HG03108 (cell line): Measurements from ENCODE around the gene PHF19.

Source experiments
- ATAC-seq: cut with Tn5 transposase; IDR thresholded peaks from one replicate; pipeline ENCODE4 v1.9.1; 2021; ENCODE audit warnings: moderate library complexity; ENCODE audit not compliant: unreplicated experiment

PHF19 gene

GRCh38 chr9:120855827-120856670 is 20.9 kb downstream of the PHF19 start:
- ATAC-seq = no peak

DNA sequence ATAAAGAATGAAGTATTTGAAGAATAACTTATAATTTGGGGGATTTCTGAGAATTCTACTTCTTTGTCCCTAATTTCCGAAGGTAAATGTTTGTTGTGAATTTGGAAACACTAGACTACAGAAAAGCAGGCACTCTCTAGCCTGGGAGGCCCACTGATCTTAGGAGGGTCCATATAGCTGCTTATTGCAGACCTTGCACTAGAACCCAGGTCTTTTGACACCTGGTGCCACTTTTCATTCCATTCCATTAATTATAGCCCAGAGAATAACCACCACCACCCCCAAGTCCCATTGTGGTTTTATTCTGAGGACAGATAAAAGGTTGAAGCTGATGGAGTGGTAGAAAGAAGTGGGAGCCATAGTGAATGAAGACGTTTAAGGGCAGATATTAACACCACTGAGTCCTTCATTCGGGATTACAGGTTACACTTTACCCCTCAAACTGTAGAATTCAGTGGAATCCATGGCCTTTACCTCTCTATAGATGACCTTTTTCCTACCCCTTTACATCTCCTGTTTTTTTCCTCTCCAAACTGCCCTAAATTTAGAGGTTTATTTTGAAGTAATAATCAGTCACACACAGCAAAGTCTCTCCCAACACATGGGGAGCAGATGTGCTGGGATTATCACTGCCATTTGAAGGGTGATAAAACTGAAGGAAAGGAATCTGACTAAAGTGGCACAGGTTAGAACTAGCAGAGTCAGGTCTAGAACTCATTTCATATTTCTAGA is 22.2 kb downstream of the PHF19 start:
- ATAC-seq = no peak

GRCh38 chr9:120853198-120853597 is 23.8 kb downstream of the PHF19 start:
- no peak for ATAC-seq

DNA sequence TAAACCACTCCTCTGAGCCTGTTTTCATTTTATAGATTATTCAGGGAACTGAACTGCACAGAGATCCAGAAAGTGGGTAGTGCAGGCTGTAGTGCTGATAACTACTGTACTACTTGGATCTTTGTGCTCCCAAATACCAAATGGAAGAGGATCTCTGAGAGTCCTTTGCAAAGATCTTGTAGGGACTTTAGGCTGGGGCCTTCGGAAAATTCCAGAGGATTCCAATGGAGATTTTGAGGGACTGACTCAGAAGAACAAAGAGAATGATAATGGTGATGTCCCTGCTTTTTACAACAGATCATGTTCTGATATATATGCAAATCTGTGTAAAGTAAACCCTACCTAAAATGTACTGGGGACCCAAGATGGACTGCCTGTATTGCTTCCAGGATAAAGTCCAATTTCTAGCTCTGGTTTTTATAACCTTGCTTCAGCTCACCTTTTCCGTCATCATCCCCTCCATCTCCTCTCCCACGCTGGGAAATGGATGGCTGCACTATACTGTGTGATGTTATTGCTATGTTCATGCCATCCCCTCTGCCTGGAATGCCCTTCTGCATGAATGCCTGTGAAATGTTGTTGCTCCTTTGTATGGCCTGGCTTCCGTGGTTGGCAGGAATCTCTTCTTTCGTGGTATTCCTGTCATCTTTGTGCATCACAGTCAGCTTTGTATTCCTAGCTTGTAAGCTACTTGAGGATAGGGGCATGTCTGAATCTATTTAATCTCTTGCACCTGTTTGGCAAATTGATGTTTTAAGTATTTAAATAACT is 24.6 kb downstream of the PHF19 start:
- ATAC-seq = no peak

DNA sequence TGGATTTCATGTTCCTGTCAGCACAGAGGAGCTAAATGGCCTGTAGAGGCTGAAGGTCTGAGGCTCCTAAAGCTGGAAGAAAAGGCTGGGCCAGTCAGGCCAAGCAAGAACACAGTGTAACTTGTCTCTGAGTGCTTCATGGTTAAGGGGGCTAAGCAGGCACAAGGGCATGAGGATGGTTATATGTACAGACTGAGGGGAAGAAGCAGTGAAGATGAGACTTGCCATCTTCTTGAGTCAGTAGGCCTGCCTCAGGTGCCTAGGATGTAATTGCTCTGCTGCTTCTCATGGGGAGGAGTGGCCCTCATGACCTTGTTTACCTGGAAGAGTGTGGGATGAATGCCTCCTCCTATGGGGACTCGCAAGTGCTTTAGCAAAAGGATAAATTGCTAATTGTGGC is 25.5 kb downstream of the PHF19 start:
- no peak for ATAC-seq

DNA sequence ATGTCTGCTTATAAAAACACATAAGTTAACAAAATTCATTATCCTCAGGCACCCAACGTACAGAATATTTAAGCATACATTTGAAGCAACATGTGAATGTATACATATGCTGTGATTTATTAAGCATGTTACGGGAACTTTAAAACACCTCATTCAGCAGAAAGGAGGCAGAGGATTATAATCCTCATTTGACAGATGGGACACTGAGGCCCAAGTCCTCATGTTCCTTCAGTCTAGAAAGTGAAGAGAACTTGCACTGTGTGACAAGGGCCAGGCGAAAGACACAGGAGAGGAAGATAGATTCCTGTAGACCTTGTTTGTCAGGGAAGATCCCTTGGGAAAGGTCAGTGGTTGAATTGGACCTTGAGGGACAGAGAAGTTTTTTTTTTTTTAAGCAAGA is 26.7 kb downstream of the PHF19 start:
- no peak for ATAC-seq

DNA sequence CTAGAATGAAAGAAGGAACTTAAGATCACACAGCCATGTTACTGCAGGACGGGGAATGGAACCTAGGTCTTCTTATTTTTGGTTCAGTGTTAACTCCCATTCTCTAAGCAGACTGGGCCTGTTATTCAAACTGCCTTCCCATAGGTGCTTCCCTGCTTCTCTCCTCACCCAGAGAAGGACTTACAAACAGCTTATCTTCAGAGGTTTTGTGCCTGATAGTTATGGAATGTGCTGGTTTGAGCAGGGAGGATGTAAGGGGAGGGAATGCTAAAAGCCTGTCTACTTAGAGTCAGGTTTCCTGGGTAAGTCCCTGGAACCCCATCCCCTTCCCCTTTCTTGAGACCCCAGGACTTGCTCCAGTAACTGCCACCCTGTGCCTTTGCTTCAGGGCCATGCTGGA is 30.1 kb downstream of the PHF19 start:
- ATAC-seq = no peak

GRCh38 chr9:120846251-120846889 is 30.6 kb downstream of the PHF19 start:
- ATAC-seq = no peak

- ATAC-seq = no peak
Measured at GRCh38 chr9:120845255-120845654, 31.7 kb downstream of the PHF19 start.

DNA sequence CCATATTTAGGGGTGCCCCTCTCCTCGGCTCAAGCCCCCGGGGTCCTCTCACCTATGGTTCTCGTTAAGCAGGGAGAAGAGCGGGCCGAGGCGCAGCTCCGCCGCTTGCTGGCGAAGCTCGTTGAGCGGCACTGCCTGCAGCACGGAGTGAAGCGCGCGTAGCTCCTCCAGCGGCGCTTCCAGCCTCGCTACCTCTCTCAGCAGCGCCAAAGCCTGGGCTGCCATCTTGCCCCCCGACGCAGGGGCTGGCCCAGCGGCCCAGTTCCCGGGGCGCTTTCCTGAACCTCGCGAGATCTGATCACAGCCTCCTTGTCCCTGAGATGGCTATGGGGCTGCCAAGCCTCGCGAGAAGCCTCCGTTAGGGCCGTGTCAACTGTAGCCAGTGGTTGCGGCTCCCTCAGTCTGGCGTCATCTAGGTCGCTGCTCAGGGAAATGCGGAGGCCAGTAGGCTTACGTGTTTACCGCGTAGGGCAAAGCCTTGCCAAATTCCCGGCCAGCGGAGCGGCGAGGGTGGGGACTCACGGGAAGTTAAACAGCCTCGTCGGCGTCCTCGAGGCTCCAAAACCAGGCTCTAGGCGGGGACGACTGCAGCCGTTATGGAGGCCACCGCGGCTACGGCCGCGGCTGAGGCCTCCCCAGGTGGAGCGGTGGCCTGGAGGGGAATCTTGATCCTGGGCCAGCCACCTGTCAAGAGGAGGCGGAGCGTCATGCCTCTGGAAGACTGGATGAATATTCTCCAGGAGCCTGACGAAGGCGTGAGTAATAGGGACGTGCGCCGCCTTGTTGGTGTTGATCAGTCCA is 34.1 kb downstream of the PHF19 start, which contains the start of gene PSMD5:
Gene PSMD5 (minus strand): TSS at position 238 of the 801 bp plus-strand sequence. CDS start 13 bp downstream, at position 225.
- ATAC-seq = peak; percentile 99

DNA sequence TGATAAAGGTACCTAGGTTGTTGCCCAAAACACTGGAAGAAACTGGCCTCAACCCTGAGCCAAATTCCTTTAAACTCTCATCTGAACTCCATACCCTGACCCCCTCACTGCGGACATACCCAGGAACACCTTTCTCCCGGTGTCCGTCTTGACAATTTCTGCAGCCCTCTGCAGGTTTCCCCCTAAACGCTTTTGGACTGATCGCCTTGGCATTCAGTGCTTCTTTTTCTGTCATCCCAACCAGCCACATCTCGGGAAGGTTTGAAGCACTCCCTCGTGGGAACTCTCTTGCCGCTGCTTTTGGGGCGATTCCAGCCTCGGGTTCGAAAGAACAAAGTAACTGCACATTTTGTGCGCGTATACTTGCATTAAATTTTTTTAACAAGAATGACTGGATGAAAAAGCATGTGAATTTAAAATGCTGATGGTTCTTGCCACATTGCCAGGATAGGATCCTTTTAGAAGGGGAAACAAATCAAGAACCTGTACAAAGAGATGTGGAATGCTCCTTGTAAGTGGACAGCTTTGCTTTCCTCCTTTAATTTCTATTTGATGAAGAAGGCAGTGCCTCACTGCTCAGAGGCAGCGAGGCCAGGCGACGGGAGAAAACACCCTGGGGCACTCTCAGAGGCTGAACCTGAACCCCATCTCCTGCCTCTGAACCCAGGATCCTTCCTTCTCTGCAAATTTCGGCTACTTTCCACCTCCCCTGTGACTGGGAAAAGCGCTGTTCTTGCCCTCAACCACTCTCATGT is 34.9 kb downstream of the PHF19 start:
- peak; percentile 1 for ATAC-seq

GRCh38 chr9:120839146-120839545 is 37.8 kb downstream of the PHF19 start:
- ATAC-seq = no peak

GRCh38 chr9:120837921-120838320 is 39.1 kb downstream of the PHF19 start:
- no peak for ATAC-seq

- ATAC-seq = no peak
Measured at GRCh38 chr9:120833325-120833724, 43.7 kb downstream of the PHF19 start.

- no peak for ATAC-seq
Measured at GRCh38 chr9:120832807-120833206, 44.2 kb downstream of the PHF19 start.

DNA sequence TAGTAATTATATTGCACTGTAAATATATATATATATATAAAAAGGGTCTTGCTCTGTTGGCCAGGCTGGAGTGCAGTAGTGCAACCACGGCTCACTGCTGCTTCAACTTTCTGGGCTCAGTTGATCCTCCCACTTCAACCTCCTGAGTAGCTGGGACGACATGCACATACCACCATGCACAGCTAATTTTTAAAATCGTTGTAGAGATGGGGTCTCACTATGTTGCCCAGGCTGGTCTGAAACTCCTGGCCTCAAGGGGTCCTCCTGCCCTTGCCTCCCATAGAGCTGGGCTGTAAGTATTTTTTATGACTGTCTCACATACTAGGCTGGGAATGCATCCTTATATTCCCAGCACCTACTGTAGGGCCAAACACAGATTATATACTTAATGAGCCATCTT is 46.1 kb downstream of the PHF19 start:
- no peak for ATAC-seq

- ATAC-seq = no peak
Measured at GRCh38 chr9:120830151-120830550, 46.8 kb downstream of the PHF19 start.

DNA sequence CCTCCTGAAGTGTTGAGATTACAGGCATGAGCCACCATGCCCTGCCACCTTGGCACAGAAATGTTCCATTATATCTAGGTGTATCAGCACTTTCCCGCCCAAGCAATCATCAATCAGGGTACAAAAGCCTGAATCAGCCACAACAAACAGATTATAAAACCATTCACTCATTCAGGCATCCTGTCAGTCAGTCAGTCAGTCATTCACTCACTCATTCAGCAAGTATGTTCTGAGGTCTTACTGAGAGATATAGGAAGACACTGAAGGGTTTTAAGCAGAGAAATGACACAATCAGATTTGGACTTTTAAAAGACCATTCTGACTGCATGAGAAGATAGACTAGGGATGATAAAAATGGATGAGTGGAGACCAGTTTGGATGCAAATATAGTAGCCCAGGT is 47.3 kb downstream of the PHF19 start:
- ATAC-seq = no peak

DNA sequence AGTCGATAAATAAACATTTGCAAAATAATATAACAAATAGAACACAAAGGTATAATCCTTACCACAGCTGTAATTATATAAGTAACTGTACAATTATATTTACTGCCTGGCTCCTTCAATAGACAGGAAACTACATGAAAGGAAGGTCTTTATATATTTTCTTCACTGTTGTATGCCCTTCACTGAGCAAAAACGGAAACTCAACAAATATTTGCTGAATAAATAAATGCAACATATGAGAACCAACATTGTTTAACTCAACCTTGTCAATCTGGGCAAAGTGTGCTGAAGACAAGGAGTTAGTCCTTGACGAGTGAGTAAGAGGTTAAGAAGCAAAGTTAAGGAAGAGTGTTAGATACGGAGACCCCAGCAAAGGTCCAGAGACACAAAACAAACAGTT is 56.9 kb downstream of the PHF19 start:
- ATAC-seq = no peak
